Mesenteric fat pad (tissue), 1 donor: Measurements from ENCODE around the gene KRTAP4-2. TPM values are rescaled to one million over a fixed set of nuclear protein-coding genes. Genes with fewer than 3 reads are reported as not detected.
"Not testable (repeated sequence)": the region's sequence is repeated elsewhere in the genome, so short reads cannot be mapped to it uniquely, and the experiment has no call there.

Source experiments
- DNase-seq: peaks from one replicate; pipeline ENCODE4 v3.0.0-alpha.2; 2020; ENCODE audit warnings: low spot score
- total RNA-seq: library from RNA; stranded (reverse); fragmentation: NEBNext Ultra II Directional; extraction: Animal tissue kit (Norgen Biotek cat#: 25700); gene quantifications from one replicate; pipeline ENCODE4 v1.2.1, GENCODE V29; 2021
- donor health status: DM: yes; HTN: yes; CAD: no.

The KRTAP4-2 gene
- total RNA-seq, 1 donor from 2014 or later = not detected

- DNase-seq = no peak
Measured at GRCh38 chr17:41163828-41164227, 14.2 kb downstream of the KRTAP4-2 start.

DNA sequence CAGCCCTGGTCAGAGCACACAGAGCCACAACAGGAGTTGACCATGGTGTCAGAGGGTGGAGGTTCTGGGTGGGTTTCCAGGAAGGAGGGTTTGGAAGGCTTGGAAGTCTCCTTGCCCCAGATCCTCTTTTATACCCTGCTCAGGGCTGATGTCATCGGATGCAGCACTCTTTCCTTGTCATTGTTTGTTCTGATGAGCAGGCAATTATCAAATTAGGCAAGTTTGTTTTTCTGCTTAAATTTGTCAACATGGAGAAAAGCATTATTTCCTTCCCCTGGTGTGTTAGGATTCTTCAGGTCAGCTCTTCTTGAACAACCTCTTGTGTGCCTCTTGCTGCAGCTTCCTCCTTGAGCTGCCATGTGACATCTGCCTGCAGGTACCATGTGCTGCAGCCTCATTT lies 17.4 kb downstream of the KRTAP4-2 start, which contains the start of gene KRTAP4-4:
KRTAP4-4 (minus strand) TSS at position 101 of the 400 bp plus-strand sequence; CDS start at position 44, 57 bp downstream.
- DNase-seq = no peak

DNA sequence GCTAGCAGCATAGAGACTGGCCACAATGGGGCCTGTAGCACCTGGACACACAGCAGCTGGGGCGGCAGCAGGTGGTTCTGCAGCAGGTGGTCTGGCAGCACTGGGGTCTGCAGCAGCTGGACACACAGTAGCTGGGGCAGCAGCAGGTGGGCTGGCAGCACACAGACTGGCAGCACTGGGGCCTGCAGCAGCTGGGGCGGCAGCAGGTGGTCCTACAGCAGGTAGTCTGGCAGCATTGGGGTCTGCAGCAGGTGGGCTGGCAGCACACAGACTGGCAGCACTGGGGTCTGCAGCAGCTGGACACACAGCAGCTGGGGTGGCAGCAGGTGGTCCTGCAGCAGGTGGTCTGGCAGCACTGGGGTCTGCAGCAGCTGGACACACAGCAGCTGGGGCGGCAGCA lies 17.8 kb downstream of the KRTAP4-2 start:
- not testable (repeated sequence) for DNase-seq

DNA sequence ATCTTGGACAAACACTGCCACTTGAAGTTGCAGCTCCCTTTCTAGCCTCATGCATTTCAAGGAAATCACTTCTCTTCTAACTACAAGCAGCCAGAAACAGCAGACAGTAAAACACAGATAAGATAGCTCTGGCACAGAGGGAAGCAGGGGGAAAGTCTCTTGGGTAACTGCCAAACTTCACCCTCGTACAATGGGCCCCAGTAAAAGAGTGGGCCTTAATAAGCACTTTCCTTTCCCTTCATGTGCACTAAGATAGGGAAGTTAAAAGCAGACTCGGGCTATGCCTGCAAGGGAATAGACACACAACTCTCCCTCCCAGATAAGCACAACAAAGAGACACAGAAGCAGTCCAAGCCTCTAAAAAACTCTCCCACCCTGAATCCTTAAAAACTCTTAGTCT lies 24.2 kb downstream of the KRTAP4-2 start:
- no peak for DNase-seq

- DNase-seq = no peak
Measured at GRCh38 chr17:41151525-41151924, 26.5 kb downstream of the KRTAP4-2 start.

DNA sequence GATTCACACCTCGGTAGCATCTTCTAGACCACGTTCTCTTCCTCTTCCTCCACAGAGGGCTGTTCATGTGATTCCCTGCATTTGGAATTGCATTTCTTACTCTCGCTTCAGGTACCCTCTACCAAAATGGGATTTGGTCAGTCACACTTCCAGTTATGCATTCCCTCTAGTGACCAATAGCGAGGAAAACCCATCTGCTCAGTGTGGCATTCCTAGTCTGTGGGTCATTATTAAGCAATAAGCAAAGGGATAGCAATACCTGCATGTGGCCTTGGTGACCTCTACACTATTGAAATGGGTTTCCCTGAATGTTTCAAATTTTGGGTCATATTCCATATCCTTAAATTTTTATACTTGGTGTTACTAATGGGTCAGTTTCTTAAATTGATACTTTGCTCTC lies 28.0 kb downstream of the KRTAP4-2 start:
- no peak for DNase-seq

GRCh38 chr17:41149652-41149985 lies 28.4 kb downstream of the KRTAP4-2 start, which contains the start of gene KRTAP4-5:
Gene KRTAP4-5, minus strand, starts transcription at chr17:41149825. Its CDS starts 58 bp downstream, at chr17:41149767.
- no peak for DNase-seq

DNA sequence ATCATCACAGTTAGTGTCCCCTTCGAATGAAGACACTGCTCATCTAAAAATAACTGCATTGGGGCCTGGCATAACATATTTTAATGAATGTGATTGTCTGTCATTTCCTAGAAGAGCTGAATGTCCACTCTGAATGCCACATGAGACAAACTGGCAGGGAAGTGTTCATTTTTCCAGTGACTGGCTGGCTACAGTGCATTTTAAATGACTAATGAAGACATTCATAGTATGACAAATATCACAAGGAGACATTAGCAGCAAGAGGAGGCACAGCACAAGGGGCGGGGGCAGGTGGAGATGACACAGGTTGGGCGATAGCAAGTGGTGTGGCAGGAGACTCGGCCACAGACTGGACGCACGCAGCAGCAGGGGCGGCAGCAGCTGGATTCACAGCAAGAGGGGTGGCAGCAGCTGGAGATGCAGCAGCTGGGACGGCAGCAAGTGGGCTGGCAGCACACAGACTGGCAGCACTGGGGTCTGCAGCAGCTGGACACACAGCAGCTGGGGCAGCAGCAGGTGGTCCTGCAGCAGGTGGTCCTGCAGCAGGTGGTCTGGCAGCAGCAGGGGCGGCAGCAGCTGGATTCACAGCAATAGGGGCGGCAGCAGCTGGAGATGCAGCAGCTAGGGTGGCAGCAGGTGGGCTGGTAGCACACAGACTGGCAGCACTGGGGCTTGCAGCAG lies 28.9 kb downstream of the KRTAP4-2 start:
- DNase-seq = not testable (repeated sequence)

DNA sequence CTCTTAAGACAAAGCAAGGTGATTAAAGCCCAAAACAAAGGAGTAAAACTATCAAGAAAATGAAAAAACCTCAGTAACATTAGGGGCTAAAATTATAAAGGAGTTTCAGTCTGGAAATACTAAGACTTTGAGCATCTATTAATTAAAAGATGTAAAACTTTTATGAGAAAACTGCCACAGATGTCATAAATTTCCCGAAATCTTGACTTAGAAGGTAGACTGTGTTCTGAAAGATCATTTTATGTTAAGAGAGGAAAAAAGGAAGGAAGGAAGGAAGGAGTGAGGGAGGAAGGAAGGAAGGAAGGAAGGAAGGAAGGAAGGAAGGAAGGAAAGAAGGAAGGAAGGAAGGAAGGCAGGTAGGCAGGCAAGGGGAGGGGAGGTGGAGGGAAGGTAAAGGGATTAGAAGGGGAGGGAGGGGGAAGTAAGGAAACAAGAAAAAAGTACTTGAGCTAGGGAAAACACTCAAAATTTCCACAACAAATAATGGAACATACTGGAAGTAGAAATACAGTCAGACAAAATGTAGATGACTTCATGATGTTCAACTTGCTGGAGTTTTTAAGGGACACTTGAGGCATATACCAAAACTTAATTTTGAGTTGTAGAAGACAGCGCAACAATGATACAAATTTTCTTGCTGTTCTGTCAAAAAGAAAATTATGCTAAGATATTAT lies 30.4 kb downstream of the KRTAP4-2 start:
- DNase-seq = no peak

GRCh38 chr17:41145261-41145660 lies 32.8 kb downstream of the KRTAP4-2 start:
- DNase-seq = no peak

GRCh38 chr17:41144846-41145245 lies 33.2 kb downstream of the KRTAP4-2 start:
- DNase-seq = no peak

DNA sequence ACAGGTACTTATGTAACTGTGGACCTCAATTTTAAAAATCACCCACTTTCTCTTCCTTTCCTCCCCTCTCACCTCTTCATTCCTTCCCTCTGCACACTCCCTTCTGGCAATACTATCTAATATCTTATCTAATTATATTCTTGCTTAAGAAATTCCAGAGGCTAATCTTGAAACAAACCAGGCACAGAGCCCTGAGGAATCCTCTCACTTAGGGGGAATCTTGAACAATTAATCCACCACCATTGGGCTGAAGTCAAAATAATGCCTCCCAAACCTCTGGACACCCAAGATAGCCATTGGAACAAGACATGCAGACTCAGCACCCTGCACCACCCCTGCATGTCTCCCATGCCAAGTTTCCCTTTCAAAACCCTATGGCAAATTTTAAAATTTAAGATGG lies 36.7 kb downstream of the KRTAP4-2 start:
- no peak for DNase-seq

- DNase-seq = no peak
Measured at GRCh38 chr17:41140360-41141131, 37.5 kb downstream of the KRTAP4-2 start, which contains the start of gene KRTAP4-6. Gene KRTAP4-6, minus strand, starts transcription at chr17:41140544. Its CDS starts 57 bp downstream, at chr17:41140487.

- DNase-seq = not testable (repeated sequence)
Measured at GRCh38 chr17:41139865-41140264, 38.2 kb downstream of the KRTAP4-2 start.

GRCh38 chr17:41133880-41134735 lies 43.9 kb downstream of the KRTAP4-2 start:
- DNase-seq = no peak

- DNase-seq = no peak
Measured at GRCh38 chr17:41131979-41132378, 46.0 kb downstream of the KRTAP4-2 start.

Other genes starting within 250 kb of the KRTAP4-2 start
- gene KRT23, start 240.6 kb downstream of the KRTAP4-2 start, total RNA-seq = 0.80 TPM
- not detected for gene KRT39, start 211.3 kb downstream of the KRTAP4-2 start, total RNA-seq
- not detected for gene KRT40, start 193.9 kb downstream of the KRTAP4-2 start, total RNA-seq
- not detected for gene KRTAP3-3, start 184.1 kb downstream of the KRTAP4-2 start, total RNA-seq
- not detected for gene KRTAP3-2, start 178.3 kb downstream of the KRTAP4-2 start, total RNA-seq
- gene KRTAP3-1, start 169.1 kb downstream of the KRTAP4-2 start, total RNA-seq = not detected
- gene KRTAP1-5, start 151.0 kb downstream of the KRTAP4-2 start, total RNA-seq = not detected
- gene KRTAP1-4, start 148.0 kb downstream of the KRTAP4-2 start, total RNA-seq = not detected
- gene KRTAP1-3, start 143.3 kb downstream of the KRTAP4-2 start, total RNA-seq = not detected
- gene KRTAP1-1, start 136.8 kb downstream of the KRTAP4-2 start, total RNA-seq = not detected
- gene KRTAP2-1, start 130.9 kb downstream of the KRTAP4-2 start, total RNA-seq = not detected
- not detected for gene KRTAP2-2, start 123.0 kb downstream of the KRTAP4-2 start, total RNA-seq
- not detected for gene KRTAP2-3, start 118.1 kb downstream of the KRTAP4-2 start, total RNA-seq
- not detected for gene KRTAP2-4, start 112.3 kb downstream of the KRTAP4-2 start, total RNA-seq
- gene KRTAP4-7, start 94.1 kb downstream of the KRTAP4-2 start, total RNA-seq = not detected
- not detected for gene KRTAP4-8, start 80.1 kb downstream of the KRTAP4-2 start, total RNA-seq
- not detected for gene KRTAP4-16, start 76.0 kb downstream of the KRTAP4-2 start, total RNA-seq
- gene KRTAP4-9, start 72.8 kb downstream of the KRTAP4-2 start, total RNA-seq = not detected
- not detected for gene KRTAP4-11, start 59.8 kb downstream of the KRTAP4-2 start, total RNA-seq
- not detected for gene KRTAP4-12, start 54.0 kb downstream of the KRTAP4-2 start, total RNA-seq
- not detected for gene KRTAP4-6, start 37.7 kb downstream of the KRTAP4-2 start, total RNA-seq
- not detected for gene KRTAP4-5, start 28.4 kb downstream of the KRTAP4-2 start, total RNA-seq
- gene KRTAP4-4, start 17.5 kb downstream of the KRTAP4-2 start, total RNA-seq = not detected
- not detected for gene KRTAP4-3, start 10.0 kb downstream of the KRTAP4-2 start, total RNA-seq
- gene KRTAP4-1, start 6.7 kb upstream of the KRTAP4-2 start, total RNA-seq = not detected
- not detected for gene KRTAP9-1, start 11.7 kb upstream of the KRTAP4-2 start, total RNA-seq
- gene KRTAP9-2, start 48.4 kb upstream of the KRTAP4-2 start, total RNA-seq = not detected
- not detected for gene KRTAP9-3, start 54.2 kb upstream of the KRTAP4-2 start, total RNA-seq
- not detected for gene KRTAP9-8, start 59.8 kb upstream of the KRTAP4-2 start, total RNA-seq
- gene KRTAP9-4, start 71.5 kb upstream of the KRTAP4-2 start, total RNA-seq = not detected
- not detected for gene KRTAP9-9, start 77.2 kb upstream of the KRTAP4-2 start, total RNA-seq
- gene KRTAP9-6, start 87.2 kb upstream of the KRTAP4-2 start, total RNA-seq = not detected
- gene KRTAP9-7, start 97.5 kb upstream of the KRTAP4-2 start, total RNA-seq = not detected
- not detected for gene KRTAP29-1, start 124.6 kb upstream of the KRTAP4-2 start, total RNA-seq
- gene KRTAP16-1, start 131.1 kb upstream of the KRTAP4-2 start, total RNA-seq = not detected
- gene KRTAP17-1, start 137.5 kb upstream of the KRTAP4-2 start, total RNA-seq = not detected
- not detected for gene KRT33A, start 172.6 kb upstream of the KRTAP4-2 start, total RNA-seq
- gene KRT33B, start 191.6 kb upstream of the KRTAP4-2 start, total RNA-seq = not detected
- not detected for gene KRT34, start 204.1 kb upstream of the KRTAP4-2 start, total RNA-seq
- not detected for gene KRT31, start 219.4 kb upstream of the KRTAP4-2 start, total RNA-seq
- not detected for gene KRT37, start 246.4 kb upstream of the KRTAP4-2 start, total RNA-seq